HG02610 (cell line): Measurements from ENCODE around the gene ADAMTS17.

Source experiments
- ATAC-seq: cut with Tn5 transposase; IDR thresholded peaks from one replicate; pipeline ENCODE4 v1.9.1; 2021; ENCODE audit warnings: mild to moderate bottlenecking, moderate library complexity; ENCODE audit not compliant: unreplicated experiment

ADAMTS17 gene

GRCh38 chr15:100252779-100253417, 88.9 kb downstream of the ADAMTS17 start:
- no peak for ATAC-seq

- ATAC-seq, result no peak
These were observed 89.4 kb downstream of the ADAMTS17 start for GRCh38 chr15:100252359-100252758.

GRCh38 chr15:100250176-100250800, 91.5 kb downstream of the ADAMTS17 start:
- no peak for ATAC-seq

GRCh38 chr15:100249096-100249815, 92.5 kb downstream of the ADAMTS17 start:
- ATAC-seq, result no peak

- no peak for ATAC-seq
These were observed 93.5 kb downstream of the ADAMTS17 start for GRCh38 chr15:100248236-100248635.

- no peak for ATAC-seq
These were observed 94.2 kb downstream of the ADAMTS17 start for GRCh38 chr15:100247228-100248225.

GRCh38 chr15:100245855-100246254, 95.9 kb downstream of the ADAMTS17 start:
- no peak for ATAC-seq

GRCh38 chr15:100245487-100245820, 96.3 kb downstream of the ADAMTS17 start:
- no peak for ATAC-seq

GRCh38 chr15:100244796-100245486, 96.8 kb downstream of the ADAMTS17 start:
- no peak for ATAC-seq

GRCh38 chr15:100242989-100243388, 98.8 kb downstream of the ADAMTS17 start:
- no peak for ATAC-seq

GRCh38 chr15:100241572-100242482, 99.9 kb downstream of the ADAMTS17 start:
- no peak for ATAC-seq

GRCh38 chr15:100236981-100237720, 104.6 kb downstream of the ADAMTS17 start:
- ATAC-seq, result no peak

GRCh38 chr15:100235030-100235617, 106.7 kb downstream of the ADAMTS17 start:
- no peak for ATAC-seq

- no peak for ATAC-seq
These were observed 107.4 kb downstream of the ADAMTS17 start for GRCh38 chr15:100234158-100235029.

- no peak for ATAC-seq
These were observed 111.0 kb downstream of the ADAMTS17 start for GRCh38 chr15:100230784-100231183.

- no peak for ATAC-seq
These were observed 112.3 kb downstream of the ADAMTS17 start for GRCh38 chr15:100229181-100230163.
